Stimulated activated CD4-positive, alpha-beta T cell treated with anti-CD3 and anti-CD28 coated beads, Interleukin-1b, Interleukin-23, amount 100 ng/mL, for 1 hour (primary cell): ENCODE measurements around the gene AADACL3.
"Not testable (repeated sequence)": the region's sequence is repeated elsewhere in the genome, so short reads cannot be mapped to it uniquely, and the experiment has no call there.

Experiments used
- DNase-seq, 2 donors: peaks; one replicate each; pipeline ENCODE4 v3.0.0-alpha.2; 2020; ENCODE audit warnings: low read depth in 2 of 2

AADACL3 gene

DNA sequence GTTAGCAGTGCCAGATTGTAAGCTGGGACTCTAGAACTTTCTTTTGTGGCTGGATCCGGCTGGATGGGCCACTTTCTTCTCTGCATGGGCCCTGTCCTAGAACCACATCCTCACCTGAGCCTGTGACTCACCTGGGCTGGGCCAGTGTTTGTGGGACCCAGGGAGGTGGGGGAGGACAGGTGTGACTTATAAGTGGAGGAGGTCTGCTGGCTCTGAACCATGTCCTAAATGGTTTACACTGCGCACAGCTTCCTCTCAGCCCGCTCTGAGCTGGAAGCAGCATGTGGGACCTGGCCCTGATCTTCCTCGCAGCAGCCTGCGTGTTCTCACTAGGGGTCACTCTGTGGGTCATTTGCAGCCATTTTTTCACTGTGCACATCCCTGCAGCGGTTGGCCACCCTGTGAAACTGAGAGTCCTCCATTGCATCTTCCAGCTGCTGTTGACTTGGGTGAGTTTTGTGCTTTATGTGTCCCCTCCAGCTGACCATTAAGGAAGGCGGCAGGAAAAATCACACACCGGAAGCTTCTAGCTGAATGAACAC lies at the start of gene AADACL3:
AADACL3 (plus strand) TSS at position 215 of the 542 bp plus-strand sequence; CDS start at position 282, 67 bp downstream.
- no peak for DNase-seq

GRCh38 chr1:12666141-12666735 lies 49.7 kb upstream of the AADACL3 start:
- DNase-seq = no peak

GRCh38 chr1:12669529-12670068 lies 46.3 kb upstream of the AADACL3 start:
- no peak for DNase-seq

GRCh38 chr1:12674358-12674757 lies 41.6 kb upstream of the AADACL3 start:
- DNase-seq = no peak

DNA sequence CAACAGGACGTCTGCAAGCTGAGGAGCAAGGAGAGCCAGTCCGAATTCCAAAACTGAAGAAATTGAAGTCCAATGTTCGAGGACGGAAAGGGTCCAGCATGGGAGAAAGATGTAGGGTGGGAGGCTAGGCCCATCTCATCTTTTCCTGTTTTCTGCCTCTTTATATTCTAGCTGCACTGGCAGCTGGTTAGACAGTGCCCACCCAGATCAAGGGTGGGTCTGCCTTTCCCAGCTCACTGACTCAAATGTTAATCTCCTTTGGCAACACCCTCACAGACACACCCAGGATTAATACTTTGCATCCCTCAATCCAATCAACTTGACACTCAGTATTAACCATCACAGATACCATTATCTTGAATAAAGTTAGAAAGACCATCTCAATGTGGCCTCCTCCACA lies 39.8 kb upstream of the AADACL3 start:
- DNase-seq = not testable (repeated sequence)

GRCh38 chr1:12677565-12677964 lies 38.3 kb upstream of the AADACL3 start:
- DNase-seq = no peak

DNA sequence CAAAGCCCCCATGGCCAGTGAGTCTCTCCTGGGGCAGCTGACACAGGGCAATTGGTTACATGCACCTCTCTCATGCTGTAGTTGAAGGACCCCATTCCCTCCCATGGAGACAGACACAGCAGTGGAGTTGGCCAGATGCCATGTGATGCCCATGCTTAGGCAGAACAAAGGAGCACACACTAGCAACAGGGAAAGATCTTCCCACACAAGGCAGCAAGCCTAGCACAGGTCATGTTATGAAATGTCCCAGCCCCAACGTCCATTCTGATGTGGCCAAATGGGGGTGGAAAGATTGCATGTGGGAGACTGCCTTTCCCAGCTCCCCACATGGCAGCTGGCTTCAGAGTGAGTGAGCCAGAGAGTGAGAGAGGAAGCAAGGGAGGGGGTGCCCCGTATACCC lies 37.6 kb upstream of the AADACL3 start:
- DNase-seq = no peak

- no peak for DNase-seq
These were observed 37.1 kb upstream of the AADACL3 start for GRCh38 chr1:12678820-12679219.

- no peak for DNase-seq
These were observed 25.8 kb upstream of the AADACL3 start for GRCh38 chr1:12690156-12690555.

GRCh38 chr1:12692967-12693782 lies 22.7 kb upstream of the AADACL3 start:
- no peak for DNase-seq

DNA sequence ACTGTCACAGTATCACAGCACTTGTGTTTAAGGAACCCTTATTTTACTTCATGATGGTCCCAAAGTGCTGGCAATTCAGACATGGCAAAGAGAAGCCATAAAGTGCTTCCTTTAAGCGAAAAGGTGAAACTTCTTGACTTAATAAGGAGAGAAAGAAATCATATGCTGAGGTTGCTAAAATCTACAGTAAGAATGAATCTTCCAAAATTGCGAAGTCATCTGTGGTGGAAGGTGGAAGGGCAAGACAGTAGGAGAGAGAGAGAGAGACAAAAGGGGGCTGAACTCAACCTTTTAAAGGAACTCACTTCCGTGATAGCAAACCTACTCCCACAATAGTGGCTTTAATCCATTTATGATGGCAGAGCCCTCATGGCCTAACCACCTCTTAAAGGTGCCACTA lies 19.3 kb upstream of the AADACL3 start:
- DNase-seq = no peak

DNA sequence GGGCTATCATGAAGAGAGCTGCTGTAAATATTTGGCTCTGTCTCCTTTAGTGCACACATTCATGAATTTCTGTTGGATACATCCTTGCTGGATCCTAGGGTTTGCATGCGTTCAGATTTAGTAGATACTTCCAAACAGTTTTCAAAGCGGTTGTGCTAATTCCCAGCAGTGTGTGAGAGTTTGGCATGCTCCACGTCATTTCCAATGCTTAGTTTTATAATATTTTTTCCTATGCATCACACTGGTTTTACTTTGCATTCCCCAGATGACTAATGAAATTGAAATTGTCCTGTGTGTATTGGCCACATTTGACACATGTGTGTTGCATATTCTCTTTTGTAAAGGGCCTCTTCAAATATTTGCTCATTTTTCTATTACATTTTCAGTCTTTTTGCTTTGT lies 18.5 kb upstream of the AADACL3 start:
- DNase-seq = no peak

GRCh38 chr1:12703821-12704451 lies 12.0 kb upstream of the AADACL3 start:
- no peak for DNase-seq

GRCh38 chr1:12706061-12706460 lies 9.8 kb upstream of the AADACL3 start:
- no peak for DNase-seq

DNA sequence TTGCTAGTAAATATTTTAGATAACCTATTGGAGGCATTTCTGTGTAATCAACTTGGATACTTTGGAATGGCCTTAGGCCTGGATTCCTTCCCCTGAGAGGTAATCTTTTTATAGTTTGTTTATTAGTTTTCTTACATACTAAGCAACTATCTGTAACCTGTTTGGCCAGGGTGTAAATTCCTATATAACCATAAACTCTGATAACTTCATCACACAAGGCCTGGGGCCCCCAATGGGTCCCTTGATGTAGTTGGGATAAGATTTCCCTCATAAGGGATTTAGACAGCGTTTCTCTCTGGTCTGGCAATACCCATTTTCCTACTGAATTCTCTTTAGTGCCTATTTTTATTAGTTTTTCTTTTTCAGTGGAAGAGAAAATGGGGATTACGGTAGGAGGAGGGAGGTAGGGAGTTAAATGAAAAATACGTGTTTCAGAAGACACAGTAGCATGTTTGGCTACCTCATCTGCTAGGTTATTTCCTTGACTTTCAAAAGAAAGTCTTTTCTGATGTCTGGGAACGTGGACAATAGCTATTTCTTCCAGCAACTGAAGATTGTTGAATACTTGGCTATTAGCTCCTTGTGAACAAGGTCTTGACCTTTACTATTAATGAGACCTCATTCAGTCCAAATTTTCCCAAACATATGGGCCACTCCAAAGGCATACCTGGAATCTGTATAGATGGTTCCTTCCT lies 7.4 kb upstream of the AADACL3 start:
- DNase-seq = no peak

DNA sequence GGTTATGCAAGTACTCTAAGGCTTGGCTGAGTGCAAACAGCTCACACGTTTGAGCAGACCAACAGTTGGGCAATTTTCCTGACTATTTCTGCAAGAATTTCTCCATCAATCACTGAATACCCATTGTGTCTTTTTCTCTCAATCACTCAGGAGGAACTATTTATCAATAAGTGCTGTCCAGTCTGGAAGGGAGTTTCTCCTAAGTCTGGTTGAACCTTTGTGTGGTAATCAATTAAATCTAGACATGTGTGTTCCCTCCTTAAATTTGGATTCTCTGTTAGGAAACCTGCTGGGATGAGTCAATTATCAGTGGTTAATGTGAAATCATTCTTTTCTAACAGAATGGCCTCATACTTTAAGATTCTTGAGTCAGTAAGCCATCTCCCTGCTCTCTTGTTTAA lies 6.8 kb upstream of the AADACL3 start:
- DNase-seq = no peak

DNA sequence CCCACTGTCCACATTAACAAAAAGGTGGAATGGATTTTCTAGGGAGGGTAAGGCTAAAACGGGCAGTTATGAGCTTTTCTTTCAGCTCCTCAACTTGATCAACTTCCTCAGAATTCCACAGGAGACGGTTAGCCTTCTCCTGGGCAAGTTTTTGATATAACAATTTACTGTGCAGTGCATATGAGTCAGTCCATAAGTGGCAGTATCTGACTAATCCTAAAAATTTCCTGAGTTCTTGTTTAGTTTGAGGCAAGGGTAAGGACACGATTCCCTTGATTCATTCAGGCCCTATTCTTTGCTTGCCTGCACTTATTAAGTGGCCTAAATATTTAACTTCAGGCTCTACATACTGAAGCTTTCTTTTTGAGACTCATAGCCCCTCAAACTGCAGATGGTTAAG lies 6.2 kb upstream of the AADACL3 start:
- no peak for DNase-seq

DNA sequence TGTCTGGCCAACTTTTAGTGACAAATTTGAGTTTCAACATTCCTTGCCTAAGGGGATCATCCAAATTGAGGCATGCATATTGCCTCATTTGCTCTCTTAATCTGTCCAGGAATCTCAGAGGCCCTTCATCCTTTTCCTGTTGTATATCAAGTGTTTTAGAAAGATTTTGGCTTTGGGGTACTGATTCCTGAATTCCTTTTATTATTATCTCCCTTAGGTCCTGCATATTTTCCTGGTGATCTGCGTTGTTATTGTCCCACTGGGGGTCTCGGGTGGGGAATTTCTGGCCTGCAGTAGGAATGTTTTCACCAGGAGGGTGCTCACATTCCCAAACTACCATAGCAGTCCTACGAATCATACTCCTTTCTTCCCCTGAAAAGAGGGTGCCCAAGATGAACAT lies 4.4 kb upstream of the AADACL3 start:
- no peak for DNase-seq

GRCh38 chr1:12712076-12712475 lies 3.8 kb upstream of the AADACL3 start:
- no peak for DNase-seq

DNA sequence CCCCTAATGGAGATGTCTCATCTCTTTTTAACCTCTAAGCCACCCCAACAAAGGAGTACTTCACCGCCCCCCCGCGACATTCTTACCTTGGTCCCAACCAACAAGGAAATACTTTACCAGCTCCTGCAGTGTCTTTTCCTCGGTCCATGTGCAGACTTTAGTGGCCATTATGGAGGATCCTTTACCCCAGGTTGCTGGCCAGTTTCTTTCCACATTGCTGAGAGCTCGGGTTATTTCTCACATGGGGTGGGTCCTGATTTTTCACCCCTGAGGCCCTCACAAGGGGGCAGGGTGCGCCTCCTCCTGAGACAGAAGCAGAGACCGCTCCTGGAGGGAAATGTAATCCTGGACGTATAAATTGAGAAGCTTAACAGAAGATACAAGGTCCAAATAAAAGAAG lies 3.0 kb upstream of the AADACL3 start:
- DNase-seq = no peak

- not testable (repeated sequence) for DNase-seq
These were observed 2.3 kb upstream of the AADACL3 start for GRCh38 chr1:12713651-12714050.
